H1 (cell line): ENCODE data around the gene CEP89. TPM values are rescaled to one million over a fixed set of nuclear protein-coding genes. Genes with fewer than 3 reads are reported as not detected.

Experiments used
- CTCF ChIA-PET: fragments of 300-600 bp; sonication (Branson Sonifier 250); formaldehyde crosslinking; loops from one replicate; lab custom pipeline; 2021; ENCODE audit not compliant: partially characterized antibody; lab: Charles Lee
- POLR2A ChIA-PET: fragments of 300-600 bp; sonication (Branson Sonifier 250); formaldehyde crosslinking; loops from one replicate; lab custom pipeline; 2021; ENCODE audit warnings: inconsistent platforms; ENCODE audit not compliant: partially characterized antibody; lab: Charles Lee
- DNase-seq, 2 experiments: peaks; one replicate each; pipeline versions ENCODE4 v3.0.0 to v3.0.0-alpha.2; 2010 to 2022; ENCODE audit warnings: low spot score in 2 of 2, low read depth in 1 of 2, mixed read lengths in 1 of 2
- FAIRE-seq: peaks from 2 replicates; lab custom pipeline; 2011; peaks lifted over from hg19 to GRCh38; lab: Jason Lieb, UNC
- H2AFZ ChIP-seq: 2 replicates; pipeline ENCODE4 v1.8.1; 2012; ENCODE audit warnings: low read length, inconsistent platforms
- H2AK5ac ChIP-seq: 2 replicates; pipeline ENCODE4 v1.6.1; 2013; ENCODE audit warnings: low read depth, low read length
- H2BK120ac ChIP-seq: replicated peaks from 2 replicates; pipeline ENCODE3; 2013; ENCODE audit warnings: low read depth, low read length, inconsistent platforms
- H2BK12ac ChIP-seq: 2 replicates; pipeline ENCODE4 v1.6.1; 2013; ENCODE audit warnings: low read depth, low read length
- H2BK15ac ChIP-seq: 2 replicates; pipeline ENCODE4 v1.6.1; 2013; ENCODE audit warnings: low read length
- H2BK20ac ChIP-seq: 2 replicates; pipeline ENCODE4 v1.6.1; 2013; ENCODE audit warnings: low read length
- H2BK5ac ChIP-seq: 2 replicates; pipeline ENCODE4 v1.6.1; 2013; ENCODE audit warnings: low read depth, low read length
- H3K14ac ChIP-seq: 2 replicates; pipeline ENCODE4 v1.6.1; 2013; ENCODE audit warnings: inconsistent platforms; ENCODE audit not compliant: insufficient read length
- H3K18ac ChIP-seq: 2 replicates; pipeline ENCODE4 v1.6.1; 2013; ENCODE audit warnings: low read length; ENCODE audit errors: extremely low read depth
- H3K23ac ChIP-seq: 2 replicates; pipeline ENCODE4 v1.6.1; 2013; ENCODE audit warnings: inconsistent platforms; ENCODE audit not compliant: insufficient read length
- H3K23me2 ChIP-seq: 2 replicates; pipeline ENCODE4 v1.6.1; 2013; ENCODE audit warnings: low read depth, low read length
- H3K27ac ChIP-seq: 2 replicates; pipeline ENCODE4 v1.6.1; 2011; ENCODE audit warnings: low read depth, low read length, inconsistent platforms
- H3K27me3 ChIP-seq, 4 experiments: replicated peaks in 1 of 4; 1 replicate in 1 of 4; 2 replicates in 3 of 4; pipeline versions ENCODE4 v1.6.1 to v1.8.1; 2011 to 2013; ENCODE audit warnings: low read length in 3 of 4, mild to moderate bottlenecking in 3 of 4, inconsistent platforms in 2 of 4, mixed read lengths in 2 of 4, moderate library complexity in 1 of 4; ENCODE audit not compliant: control insufficient read depth in 3 of 4, insufficient read depth in 3 of 4; ENCODE audit errors: extremely low read depth in 1 of 4
- H3K36me3 ChIP-seq, 4 experiments: 2 replicates each; pipeline versions ENCODE4 v1.6.1 to v1.8.1; 2011 to 2013; ENCODE audit warnings: mild to moderate bottlenecking in 4 of 4, low read length in 3 of 4, moderate library complexity in 2 of 4, control low read depth in 1 of 4, inconsistent platforms in 1 of 4; ENCODE audit not compliant: insufficient read depth in 4 of 4, control insufficient read depth in 2 of 4
- H3K4ac ChIP-seq: replicated peaks from 2 replicates; pipeline ENCODE3; 2013; ENCODE audit warnings: low read length, low read depth, mixed read lengths, inconsistent platforms; ENCODE audit not compliant: insufficient read length
- H3K4me1 ChIP-seq, 4 experiments: replicated peaks in 1 of 4; 1 replicate in 1 of 4; 2 replicates in 3 of 4; pipeline versions ENCODE4 v1.6.1 to v1.8.1; 2011 to 2013; ENCODE audit warnings: low read length in 3 of 4, inconsistent platforms in 2 of 4, mixed read lengths in 1 of 4; ENCODE audit not compliant: insufficient read depth in 4 of 4, control insufficient read depth in 3 of 4
- H3K4me2 ChIP-seq, 2 experiments: 2 replicates each; pipeline versions ENCODE4 v1.6.1 to v1.8.1; 2011 to 2013; ENCODE audit warnings: low read depth in 2 of 2, low read length in 2 of 2, control low read depth in 1 of 2, inconsistent platforms in 1 of 2, mild to moderate bottlenecking in 1 of 2; ENCODE audit not compliant: insufficient read depth in 1 of 2
- H3K4me3 ChIP-seq, 4 experiments: fragments of 200-600, 300-600 bp in 1 of 4; sonication (generic), shearing (Covaris generic), sonication (Bioruptor Twin) in 1 of 4; 2 replicates each; pipeline versions ENCODE4 v1.5.1 to v1.8.1; 2011 to 2016; ENCODE audit warnings: low read length in 4 of 4, low read depth in 3 of 4, control low read depth in 2 of 4, inconsistent platforms in 2 of 4, mild to moderate bottlenecking in 2 of 4, mixed read lengths in 1 of 4, moderate library complexity in 1 of 4; ENCODE audit not compliant: insufficient read depth in 2 of 4; ENCODE audit errors: extremely low read depth in 1 of 4
- H3K56ac ChIP-seq: replicated peaks from 2 replicates; pipeline ENCODE3; 2013; ENCODE audit warnings: low read depth, mild to moderate bottlenecking, mixed read lengths, low read length, inconsistent platforms; ENCODE audit not compliant: insufficient read length
- H3K79me1 ChIP-seq: 2 replicates; pipeline ENCODE4 v1.6.1; 2013; ENCODE audit warnings: low read depth, low read length, control low read depth
- H3K79me2 ChIP-seq, 2 experiments: 2 replicates each; pipeline versions ENCODE4 v1.6.1 to v1.8.1; 2012 to 2013; ENCODE audit warnings: low read length in 2 of 2, mild to moderate bottlenecking in 2 of 2, inconsistent platforms in 1 of 2; ENCODE audit not compliant: insufficient read depth in 2 of 2, control insufficient read depth in 1 of 2
- H3K9ac ChIP-seq, 4 experiments: replicated peaks in 1 of 4; 1 replicate in 1 of 4; 2 replicates in 3 of 4; pipeline versions ENCODE4 v1.6.1 to v1.8.1; 2011 to 2013; ENCODE audit warnings: low read depth in 3 of 4, low read length in 3 of 4, control low read depth in 2 of 4, mild to moderate bottlenecking in 2 of 4, moderate library complexity in 2 of 4, inconsistent platforms in 1 of 4; ENCODE audit errors: extremely low read depth in 1 of 4
- H3K9me3 ChIP-seq, 2 experiments: 2 replicates each; pipeline versions ENCODE4 v1.6.1 to v1.8.1; 2012 to 2013; ENCODE audit warnings: mild to moderate bottlenecking in 2 of 2, moderate library complexity in 2 of 2, control low read depth in 1 of 2, inconsistent platforms in 1 of 2, low read depth in 1 of 2, low read length in 1 of 2, mixed read lengths in 1 of 2; ENCODE audit not compliant: insufficient read depth in 2 of 2
- H4K20me1 ChIP-seq, 2 experiments: replicated peaks in 1 of 2; 2 replicates each; pipeline versions ENCODE3 to v1.8.1; 2011 to 2013; ENCODE audit warnings: inconsistent platforms in 2 of 2, low read length in 2 of 2, mild to moderate bottlenecking in 1 of 2; ENCODE audit not compliant: insufficient read depth in 2 of 2, control insufficient read depth in 1 of 2
- H4K5ac ChIP-seq: 2 replicates; pipeline ENCODE4 v1.6.1; 2013; ENCODE audit warnings: low read length, low read depth, mixed read lengths, inconsistent platforms; ENCODE audit not compliant: insufficient read length
- H4K8ac ChIP-seq: 2 replicates; pipeline ENCODE4 v1.8.0; 2013; ENCODE audit warnings: mild to moderate bottlenecking, moderate library complexity, low read length, inconsistent platforms; ENCODE audit not compliant: insufficient read depth; ENCODE audit errors: extremely low read depth
- H4K91ac ChIP-seq: replicated peaks from 2 replicates; pipeline ENCODE3; 2013; ENCODE audit warnings: low read length, mixed read lengths, inconsistent platforms; ENCODE audit not compliant: insufficient read length
- BCL11A ChIP-seq, 2 experiments: IDR thresholded peaks; one replicate each; pipeline ENCODE4 v1.6.1; 2011; ENCODE audit warnings: low read depth in 2 of 2, low read length in 2 of 2, mild to moderate bottlenecking in 2 of 2
- BRCA1 ChIP-seq: IDR thresholded peaks from 2 replicates; pipeline ENCODE4 v1.6.1; 2012; ENCODE audit warnings: low read depth, low read length, improper control_type of control experiment
- EZH2 ChIP-seq: fragments of 200-600 bp; sonication (generic); IDR thresholded peaks from 2 replicates; pipeline ENCODE4 v1.7.1; 2012; ENCODE audit warnings: low read depth, mild to moderate bottlenecking, moderate library complexity, low read length, inconsistent platforms; ENCODE audit not compliant: severe bottlenecking
- GABPA ChIP-seq: IDR thresholded peaks from 2 replicates; pipeline ENCODE4 v1.6.1; 2011; ENCODE audit warnings: mild to moderate bottlenecking, low read length, moderate library complexity, borderline replicate concordance; ENCODE audit not compliant: insufficient read depth
- RFX5 ChIP-seq: IDR thresholded peaks from 2 replicates; pipeline ENCODE4 v1.6.1; 2011; ENCODE audit warnings: low read depth, low read length, improper control_type of control experiment, borderline replicate concordance
- SIRT6 ChIP-seq: IDR thresholded peaks from one replicate; pipeline ENCODE4 v1.7.1; 2012; ENCODE audit warnings: low read length, inconsistent platforms
- SP1 ChIP-seq: IDR thresholded peaks from 2 replicates; pipeline ENCODE4 v1.6.1; 2011; ENCODE audit warnings: low read depth, low read length
- SUZ12 ChIP-seq: fragments of 200-600 bp; sonication (generic); IDR thresholded peaks from 2 replicates; pipeline ENCODE4 v1.6.1; 2012; ENCODE audit warnings: mild to moderate bottlenecking, inconsistent platforms, low read length, moderate library complexity, mixed read lengths
- TAF7 ChIP-seq: optimal IDR thresholded peaks from 2 replicates; pipeline ENCODE3; 2011; ENCODE audit warnings: low read depth, mild to moderate bottlenecking, inconsistent platforms, low read length, moderate library complexity, borderline replicate concordance
- YY1 ChIP-seq: IDR thresholded peaks from 2 replicates; pipeline ENCODE4 v1.6.1; 2011; ENCODE audit warnings: low read depth, mild to moderate bottlenecking, low read length
- ZNF274 ChIP-seq: IDR thresholded peaks from 2 replicates; pipeline ENCODE4 v1.7.0; 2012; ENCODE audit warnings: low read length, borderline replicate concordance; ENCODE audit errors: extremely low read depth
- WGBS, 2 experiments: shearing (Covaris generic) in 1 of 2; methylation state at CpG; one replicate each; pipeline versions ENCODE4 v1.1.6 to v1.1.7; 2013 to 2015; ENCODE audit warnings: low lambda C conversion rate in 2 of 2, mixed read lengths in 2 of 2, inconsistent platforms in 1 of 2, low coverage in 1 of 2, missing lambda C conversion rate in 1 of 2; ENCODE audit not compliant: insufficient replicate concordance in 2 of 2, insufficient coverage in 1 of 2, insufficient read length in 1 of 2; ENCODE audit errors: extremely low coverage in 1 of 2, missing lambda C conversion rate in 1 of 2; 5-methylcytosine and 5-hydroxymethylcytosine counted together
- polyA plus RNA-seq, 7 experiments: library from polyadenylated mRNA; depleted of rRNA in 3 of 7; stranded (reverse) in 5 of 7; unstranded in 2 of 7; fragments of >200 nt in 5 of 7; fragments of 200-250 nt in 2 of 7; gene quantifications; 1 replicate in 5 of 7; 2 replicates in 1 of 7; 4 replicates in 1 of 7; pipeline versions ENCODE4 v1.2.1 to v1.2.3, GENCODE V29; 2011 to 2013; ENCODE audit warnings: missing spikeins in 2 of 7, mixed read lengths in 2 of 7
- total RNA-seq: library from RNA; stranded (reverse); fragmentation: NEBNext Ultra II Directional; extraction: Animal tissue kit (Norgen Biotek cat#: 25700); gene quantifications from 2 replicates; pipeline ENCODE4 v1.2.1, GENCODE V29; 2021

Gene CEP89
- total and polyA plus RNA-seq, 2 of the 8 experiments (the other 6 are each of a cell fraction or from before 2014, with no cell fraction given) = 23.0 to 23.6 TPM

DNA sequence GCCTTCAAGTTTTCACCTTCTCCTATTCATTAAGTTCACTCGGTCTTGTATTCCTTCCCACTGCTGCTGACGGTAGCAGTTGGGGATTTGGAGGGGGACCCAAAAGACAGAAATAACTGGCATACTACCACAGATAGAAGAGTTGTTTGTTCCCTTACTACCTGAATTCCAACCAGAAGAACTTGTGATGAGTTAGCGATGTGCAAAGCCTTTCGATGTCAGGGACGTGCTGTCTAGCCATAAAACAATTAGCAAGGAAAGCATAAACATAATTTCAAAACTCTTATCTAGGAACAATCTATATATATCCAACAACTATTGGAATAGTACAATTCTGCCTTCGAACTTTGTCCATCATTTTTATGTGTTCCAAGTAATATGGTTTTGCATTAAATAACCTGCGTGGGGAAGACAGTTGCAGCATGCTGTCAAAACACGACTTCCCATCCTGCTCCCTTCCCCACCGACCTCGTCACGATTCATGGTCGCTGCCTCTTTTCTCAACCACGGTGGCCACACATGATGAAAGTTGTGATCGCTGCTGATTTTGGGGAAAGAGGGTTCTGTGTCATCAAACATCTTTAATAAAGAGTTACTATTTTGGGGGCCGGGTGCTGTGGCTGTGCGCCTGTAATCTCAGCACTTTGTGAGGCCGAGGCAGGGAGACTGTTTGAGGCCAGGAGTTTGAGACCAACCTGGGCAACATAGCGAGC is 98.4 kb downstream of the CEP89 start:
- Histone ChIP-seq H3K23ac (no peak overlapping the region), H2AK5ac (no peak overlapping the region), H4K5ac (no peak overlapping the region), H2BK12ac (no peak overlapping the region), H2BK120ac (no peak overlapping the region), H2AFZ (no peak overlapping the region), H4K20me1 (peaks cover 0 to 1% of the 10 kb centered on the region in 2 experiments), H3K27ac (no peak overlapping the region), H3K9me3 (no peaks in the 10 kb centered on the region), H3K79me1 (no peaks in the 10 kb centered on the region), H3K18ac (no peak overlapping the region), H3K4me2 (no peak overlapping the region), H3K14ac (no peak overlapping the region), H3K4me3 (no peak overlapping the region), H3K36me3 (no peaks in the 10 kb centered on the region), H3K56ac (no peak overlapping the region), H3K27me3 (no peaks in the 10 kb centered on the region), H3K4ac (no peak overlapping the region), H2BK5ac (no peak overlapping the region), H4K91ac (no peak overlapping the region), H3K4me1 (peaks cover 0 to 8% (median 3%) of the 10 kb centered on the region in 4 experiments; a peak in 6 of 7 replicates), H4K8ac (no peak overlapping the region; the same call in 1 of the 2 replicates), H3K9ac (no peak overlapping the region), H2BK15ac (no peak overlapping the region), H3K79me2 (no peaks in the 10 kb centered on the region), H2BK20ac (no peak overlapping the region), H3K23me2 (no peaks in the 10 kb centered on the region)
- no peak for TF ChIP-seq YY1
- TF ChIP-seq TAF7 = no peak
- no peak for TF ChIP-seq RFX5
- no peak for TF ChIP-seq BCL11A (IDR thresholded peaks at IDR 0.05; ENCODE audit: low read depth in 2 of 2, low read length in 2 of 2)
- TF ChIP-seq EZH2 = no peak
- TF ChIP-seq SUZ12 = no peak
- TF ChIP-seq BRCA1 = no peak
- no peak for TF ChIP-seq ZNF274
- TF ChIP-seq GABPA = no peak
- TF ChIP-seq SP1 = no peak
- no peak for TF ChIP-seq SIRT6
- DNase-seq (peak in 1 of 2 experiments; percentile 19), FAIRE-seq (no peak)
- ChIA-PET POLR2A (interaction anchor here (0.6 kb wide), 1 partner anchor 74 kb away, joined by 5 read pairs; no protein-coding TSS in a partner anchor), CTCF (interaction anchor here (0.5 to 0.8 kb wide), 2 partner anchors 9 to 143 kb away, joined by 3 read pairs; no protein-coding TSS in a partner anchor)
- WGBS, 2 experiments = 82% methylated on average over 18 of the region's 18 CpGs; no CpG with 5 or more reads in 1 of the 2 experiments
